C4-2B (cell line): ENCODE measurements around the gene CSTA.
"Not testable (repeated sequence)": the region's sequence is repeated elsewhere in the genome, so short reads cannot be mapped to it uniquely, and the experiment has no call there.

Experiments
- H3K27ac ChIP-seq: fragments of 450-650 bp; 2 replicates; pipeline ENCODE4 v1.5.1; 2017
- ZFX ChIP-seq: fragments of 450-650 bp; IDR thresholded peaks from 2 replicates; pipeline ENCODE4 v1.6.1; 2017
- TF ChIP-seq, protein P1 (sequence below): fragments of 450-650 bp; conservative IDR thresholded peaks from 2 replicates; pipeline ENCODE4 v1.5.1; 2017; ENCODE audit warnings: mild to moderate bottlenecking

The CSTA gene

DNA sequence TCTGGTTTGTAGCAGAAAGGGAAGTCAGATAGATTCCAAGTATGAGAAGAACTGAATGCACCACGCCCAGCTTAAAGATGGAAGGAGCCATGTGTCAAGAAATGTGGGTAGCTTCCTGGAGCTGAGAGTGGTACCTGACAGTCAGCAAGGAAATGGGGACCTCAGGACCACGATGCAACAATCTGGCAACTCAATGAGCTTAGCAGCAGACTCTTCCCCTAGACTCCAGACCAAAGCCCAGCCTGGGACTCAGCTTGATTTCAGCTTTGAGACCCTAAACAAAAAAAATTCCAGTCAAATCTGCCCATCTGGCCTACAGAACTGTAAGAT lies 33.6 kb downstream of the CSTA start:
- TF ChIP-seq, protein P1, sequence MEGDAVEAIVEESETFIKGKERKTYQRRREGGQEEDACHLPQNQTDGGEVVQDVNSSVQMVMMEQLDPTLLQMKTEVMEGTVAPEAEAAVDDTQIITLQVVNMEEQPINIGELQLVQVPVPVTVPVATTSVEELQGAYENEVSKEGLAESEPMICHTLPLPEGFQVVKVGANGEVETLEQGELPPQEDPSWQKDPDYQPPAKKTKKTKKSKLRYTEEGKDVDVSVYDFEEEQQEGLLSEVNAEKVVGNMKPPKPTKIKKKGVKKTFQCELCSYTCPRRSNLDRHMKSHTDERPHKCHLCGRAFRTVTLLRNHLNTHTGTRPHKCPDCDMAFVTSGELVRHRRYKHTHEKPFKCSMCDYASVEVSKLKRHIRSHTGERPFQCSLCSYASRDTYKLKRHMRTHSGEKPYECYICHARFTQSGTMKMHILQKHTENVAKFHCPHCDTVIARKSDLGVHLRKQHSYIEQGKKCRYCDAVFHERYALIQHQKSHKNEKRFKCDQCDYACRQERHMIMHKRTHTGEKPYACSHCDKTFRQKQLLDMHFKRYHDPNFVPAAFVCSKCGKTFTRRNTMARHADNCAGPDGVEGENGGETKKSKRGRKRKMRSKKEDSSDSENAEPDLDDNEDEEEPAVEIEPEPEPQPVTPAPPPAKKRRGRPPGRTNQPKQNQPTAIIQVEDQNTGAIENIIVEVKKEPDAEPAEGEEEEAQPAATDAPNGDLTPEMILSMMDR, result no peak
- TF ChIP-seq ZFX, result no peak
- no peak overlapping the region for H3K27ac ChIP-seq

DNA sequence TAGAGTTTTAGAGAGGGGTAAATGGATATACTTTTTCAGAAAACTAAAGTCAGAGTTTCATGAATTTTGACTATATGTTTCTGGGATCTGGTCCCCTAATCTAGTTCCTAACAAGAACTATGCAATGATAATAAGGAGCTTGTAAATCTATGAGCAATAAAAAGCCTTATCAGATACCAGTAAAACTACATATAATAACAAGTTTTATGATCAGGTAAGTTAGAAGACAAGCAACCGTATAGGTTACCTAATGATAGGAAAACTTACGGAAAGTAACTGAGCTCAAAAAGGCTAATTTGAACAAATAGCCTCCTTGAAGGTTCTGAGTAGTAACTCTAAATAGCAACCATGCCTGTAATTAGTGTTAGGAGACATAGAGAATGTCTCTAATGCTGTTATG lies 37.0 kb downstream of the CSTA start:
- no peak overlapping the region for H3K27ac ChIP-seq
- TF ChIP-seq ZFX, result no peak
- TF ChIP-seq, protein P1, result no peak

DNA sequence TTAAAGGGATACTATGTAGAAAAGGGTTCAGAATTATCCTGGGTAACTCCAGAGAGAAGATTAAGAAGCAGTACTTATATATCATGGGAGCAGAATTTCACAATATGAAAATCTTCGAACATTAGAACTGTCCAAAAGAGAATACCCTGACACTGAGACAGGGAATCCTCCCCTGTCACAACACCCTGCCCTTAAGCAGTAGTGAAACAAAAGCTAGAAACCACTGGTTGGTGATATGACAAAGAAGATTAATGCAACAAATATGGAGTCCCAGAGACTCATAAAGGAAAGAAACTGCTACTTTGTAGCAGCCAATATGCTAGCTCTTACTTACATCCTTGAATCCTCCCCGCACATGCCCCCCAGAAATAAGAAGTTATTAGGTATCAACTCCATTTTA lies 39.4 kb downstream of the CSTA start:
- H3K27ac ChIP-seq, result no peak overlapping the region
- no peak for TF ChIP-seq ZFX
- TF ChIP-seq, protein P1, result no peak

DNA sequence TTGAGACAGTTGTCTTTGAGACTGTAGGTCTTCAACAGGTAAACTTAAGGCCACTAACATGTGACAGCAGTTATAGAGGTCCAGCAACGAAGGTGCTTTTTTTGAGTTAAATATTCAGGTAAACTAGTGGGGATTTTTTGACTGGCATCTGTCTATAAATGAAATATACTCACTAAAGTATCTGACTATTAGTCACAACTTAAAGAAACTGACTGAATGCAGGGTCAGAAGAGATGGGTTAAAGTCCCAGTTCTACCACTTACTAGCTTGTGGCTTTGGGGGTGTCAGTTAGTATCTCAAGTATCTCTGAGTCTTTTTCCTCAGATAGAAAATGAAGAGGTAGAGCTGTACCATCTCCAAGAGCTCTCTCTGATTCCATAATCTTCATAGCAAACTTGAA lies 40.0 kb downstream of the CSTA start:
- TF ChIP-seq, protein P1, result no peak
- TF ChIP-seq ZFX, result no peak

DNA sequence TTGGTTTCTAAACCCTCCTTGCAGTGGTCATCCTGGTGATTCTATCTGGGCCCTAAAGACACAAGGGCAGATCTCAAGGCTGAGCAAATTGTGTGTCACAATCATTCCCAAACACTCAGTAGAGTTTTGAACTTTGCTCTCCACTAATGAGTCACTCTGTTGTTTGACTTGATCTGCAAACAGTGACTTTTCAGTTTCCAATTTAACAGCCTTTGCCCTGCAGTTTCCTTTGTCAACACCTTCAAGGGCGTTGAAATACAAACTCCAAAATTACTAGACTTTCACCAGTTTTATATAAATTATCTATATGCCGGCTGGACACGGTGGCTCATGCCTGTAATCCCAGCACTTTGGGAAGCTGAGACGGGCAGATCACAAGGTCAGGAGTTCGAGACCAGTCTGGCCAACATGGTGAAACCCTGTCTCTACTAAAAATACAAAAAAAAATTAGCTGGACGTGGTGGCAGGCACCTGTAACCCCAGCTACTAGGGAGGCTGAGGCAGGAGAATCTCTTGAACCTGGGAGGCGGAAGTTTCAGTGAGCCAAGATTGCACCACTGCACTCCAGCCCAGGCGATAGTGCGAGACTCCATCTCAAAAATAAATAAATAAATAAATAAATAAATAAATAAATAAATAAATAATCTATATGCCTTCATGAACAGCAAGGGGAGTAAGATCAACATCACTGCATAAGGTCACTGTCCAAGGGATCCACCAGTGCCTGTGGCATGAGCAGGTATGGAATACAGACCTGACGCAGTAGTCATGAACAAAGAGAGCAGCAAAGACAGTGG lies 40.7 kb downstream of the CSTA start:
- not testable (repeated sequence) for H3K27ac ChIP-seq

More for the DNA sequence above, 40.0 kb downstream of the CSTA start:
- H3K27ac ChIP-seq, result no peak overlapping the region

DNA sequence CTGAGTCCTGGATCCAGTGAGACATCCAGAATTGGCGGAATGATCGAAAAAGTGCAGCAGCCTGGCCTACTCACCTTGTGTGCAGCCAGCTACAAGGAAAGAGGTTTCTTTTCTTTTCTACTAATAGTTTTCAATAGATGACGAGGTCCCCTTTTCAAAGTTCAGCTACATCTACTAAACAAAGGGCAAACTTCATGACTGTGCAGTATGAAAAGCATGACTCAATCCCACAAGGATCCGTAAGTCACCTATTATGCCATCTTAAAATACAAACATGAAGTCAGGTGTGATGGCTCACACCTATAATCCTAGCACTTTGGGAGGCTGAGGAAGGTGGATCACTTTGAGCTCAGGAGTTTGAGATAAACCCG lies 41.3 kb downstream of the CSTA start:
- no peak overlapping the region for H3K27ac ChIP-seq
- TF ChIP-seq, protein P1, result no peak
- no peak for TF ChIP-seq ZFX

DNA sequence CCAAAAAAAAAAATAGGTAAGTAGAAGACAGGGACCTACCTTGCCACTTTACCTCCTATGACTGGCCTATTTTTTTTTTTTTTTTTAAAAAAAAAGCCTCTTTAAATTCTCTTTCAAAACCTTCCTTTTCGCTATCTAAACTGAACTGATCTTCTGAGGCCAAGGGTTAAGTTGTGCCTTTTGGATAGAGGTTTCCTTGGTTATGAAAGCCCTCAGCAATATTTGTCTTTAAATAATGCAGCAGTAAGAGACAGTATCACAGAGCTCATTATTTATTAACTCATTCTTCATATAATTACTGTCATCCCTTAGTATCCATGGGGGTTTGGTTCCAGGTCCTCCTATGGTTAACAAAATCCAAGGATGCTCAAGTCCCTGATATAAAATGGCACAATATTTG lies 49.0 kb downstream of the CSTA start:
- no peak overlapping the region for H3K27ac ChIP-seq
- TF ChIP-seq ZFX, result no peak
- TF ChIP-seq, protein P1, result no peak; the same call in 1 of the 2 replicates

DNA sequence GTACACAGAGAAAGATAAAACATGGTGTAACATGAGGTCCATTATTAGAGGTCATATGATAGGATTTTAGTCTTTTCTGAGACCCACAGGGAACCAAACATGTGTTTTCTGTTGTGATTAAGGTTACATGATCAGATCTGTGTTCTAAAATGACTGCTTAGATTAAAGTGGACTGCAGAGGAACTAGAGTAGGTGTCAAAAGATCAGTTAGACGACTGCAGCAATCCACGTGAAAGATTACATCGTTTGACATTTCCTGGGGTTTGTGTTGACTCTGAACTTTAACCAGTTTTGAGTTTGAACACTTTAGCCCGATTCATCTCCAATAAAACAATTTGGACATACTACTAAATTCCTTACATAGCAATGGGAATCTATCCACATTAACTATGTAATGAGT lies 52.9 kb downstream of the CSTA start:
- no peak overlapping the region for H3K27ac ChIP-seq
- no peak for TF ChIP-seq ZFX
- TF ChIP-seq, protein P1, result no peak
